HG02840 (cell line): Measurements from ENCODE around the gene VIPR2.
"Not testable (repeated sequence)": the region's sequence is repeated elsewhere in the genome, so short reads cannot be mapped to it uniquely, and the experiment has no call there.

Source experiments
- ATAC-seq: cut with Tn5 transposase; IDR thresholded peaks from one replicate; pipeline ENCODE4 v1.9.1; 2021; ENCODE audit warnings: mild to moderate bottlenecking, moderate library complexity, moderate number of reproducible peaks; ENCODE audit not compliant: unreplicated experiment, low FRiP score

VIPR2 gene

DNA sequence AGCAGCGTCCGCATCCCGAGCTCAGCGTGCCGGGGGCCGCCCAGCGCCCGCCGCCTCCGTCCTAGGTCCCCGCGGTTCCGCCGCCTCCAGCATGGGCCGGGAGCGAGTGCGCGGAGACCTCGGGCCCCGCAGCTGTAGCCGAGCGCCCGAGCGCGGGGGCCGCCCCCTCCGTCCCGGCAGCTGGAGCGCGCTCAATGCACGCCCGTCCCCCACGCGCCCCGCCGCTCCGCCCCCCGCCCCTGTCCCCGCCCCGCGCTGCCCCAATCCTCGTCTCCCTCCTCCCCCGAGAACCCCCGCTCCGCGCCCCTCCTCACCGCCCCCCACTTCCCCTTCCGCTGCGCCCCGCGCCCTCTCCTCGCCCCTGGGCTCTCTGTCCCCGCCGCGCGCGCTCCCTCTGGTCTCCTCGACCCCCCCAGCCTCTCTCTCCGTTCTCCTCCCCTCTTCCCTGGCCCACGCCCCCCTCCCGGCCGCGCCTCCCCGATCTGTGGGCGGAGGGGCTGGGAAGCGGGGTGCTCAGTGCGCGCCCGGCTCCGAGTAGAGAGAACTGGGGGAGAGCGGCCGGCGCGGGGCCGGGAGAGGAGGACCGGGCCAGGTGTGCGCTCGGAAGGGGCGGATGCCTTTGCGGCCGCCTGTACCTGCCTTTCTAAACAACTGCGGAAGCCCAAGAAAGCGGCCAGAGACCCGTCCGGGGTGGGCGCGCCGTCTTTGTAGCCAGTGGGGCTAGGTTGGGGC, at the start of gene VIPR2:
Gene VIPR2, minus strand, starts transcription at position 110 of the 732 bp plus-strand sequence. Its CDS starts 96 bp downstream, at position 14.
- ATAC-seq = no peak

GRCh38 chr7:159193543-159194090, 49.0 kb upstream of the VIPR2 start:
- no peak for ATAC-seq

- no peak for ATAC-seq
Measured at GRCh38 chr7:159192725-159193453, 48.2 kb upstream of the VIPR2 start.

DNA sequence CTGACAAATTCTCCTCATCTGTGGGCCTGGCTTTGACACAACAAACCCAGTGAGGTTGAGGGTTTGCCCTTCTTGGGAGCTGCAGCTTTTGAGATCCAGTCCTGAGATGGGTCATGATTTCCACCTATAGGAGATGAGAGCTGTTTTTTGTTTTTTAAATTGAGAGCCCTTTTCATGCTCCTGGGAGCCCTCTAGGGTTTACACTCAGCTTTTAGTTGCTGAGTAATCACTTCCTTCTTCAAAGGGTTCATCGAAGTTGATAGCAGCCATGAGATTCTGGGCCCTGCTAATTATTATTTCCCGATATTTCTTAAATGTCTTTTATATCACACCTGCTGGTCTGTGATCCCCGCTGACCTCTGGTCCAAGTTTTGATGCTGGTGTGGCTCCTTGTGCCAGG, 47.3 kb upstream of the VIPR2 start:
- ATAC-seq = no peak

- no peak for ATAC-seq
Measured at GRCh38 chr7:159191236-159191635, 46.6 kb upstream of the VIPR2 start.

- no peak for ATAC-seq
Measured at GRCh38 chr7:159188011-159188410, 43.3 kb upstream of the VIPR2 start.

- no peak for ATAC-seq
Measured at GRCh38 chr7:159179241-159179640, 34.6 kb upstream of the VIPR2 start.

GRCh38 chr7:159177284-159177953, 32.8 kb upstream of the VIPR2 start:
- no peak for ATAC-seq

DNA sequence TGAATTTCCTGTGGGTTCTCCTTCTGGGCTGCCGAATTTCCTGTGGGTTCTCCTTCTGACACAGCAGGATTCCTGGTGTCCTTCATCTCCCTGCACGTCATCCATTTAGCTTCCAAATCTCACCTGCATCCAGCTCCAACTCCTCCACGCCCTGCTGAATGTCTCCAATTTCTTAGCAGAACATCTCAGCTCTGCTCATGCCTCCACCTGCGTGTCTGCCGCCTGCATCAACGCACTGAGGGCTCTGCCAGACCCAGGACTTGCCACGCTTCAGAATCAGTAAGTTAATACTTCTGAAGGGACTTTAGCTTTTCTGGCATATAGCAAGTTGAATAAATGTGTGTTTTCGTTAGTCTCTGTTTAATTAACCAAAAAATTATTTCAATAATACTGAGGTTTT, 31.1 kb upstream of the VIPR2 start:
- no peak for ATAC-seq

DNA sequence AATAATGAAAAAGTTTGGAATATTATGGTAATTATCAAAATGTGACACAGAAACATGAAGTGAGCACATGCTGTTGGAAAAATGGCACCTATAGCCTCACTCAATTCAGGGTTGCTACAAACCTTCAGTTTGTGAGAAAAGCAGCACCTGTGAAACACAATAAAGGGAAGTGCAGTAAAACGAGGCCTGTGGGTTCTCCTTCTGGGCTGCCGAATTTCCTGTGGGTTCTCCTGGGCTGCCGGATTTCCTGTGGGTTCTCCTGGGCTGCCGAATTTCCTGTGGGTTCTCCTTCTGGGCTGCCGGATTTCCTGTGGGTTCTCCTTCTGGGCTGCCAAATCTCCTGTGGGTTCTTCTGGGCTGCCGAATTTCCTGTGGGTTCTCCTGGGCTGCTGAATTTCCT, 30.4 kb upstream of the VIPR2 start:
- not testable (repeated sequence) for ATAC-seq

DNA sequence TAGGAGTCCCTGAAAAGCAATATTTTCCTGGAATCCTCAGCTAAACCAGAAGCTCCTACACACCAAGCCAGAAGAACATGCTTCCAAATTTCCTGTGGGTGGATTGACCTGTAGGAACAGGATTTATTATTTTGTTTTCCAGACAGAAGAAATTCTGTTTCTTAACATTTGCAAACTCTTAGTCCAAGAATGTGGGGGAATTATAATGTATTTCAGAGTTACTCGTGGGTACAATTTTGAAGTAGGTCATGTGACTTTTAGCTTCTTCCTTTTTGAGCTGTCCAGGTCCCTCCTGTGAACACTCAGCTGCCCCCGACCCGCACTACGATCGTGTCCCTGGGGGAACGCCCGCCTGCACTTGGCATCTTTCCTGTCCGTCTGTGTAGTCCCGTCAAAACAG, 27.7 kb upstream of the VIPR2 start:
- no peak for ATAC-seq

- no peak for ATAC-seq
Measured at GRCh38 chr7:159169391-159169790, 24.7 kb upstream of the VIPR2 start.

DNA sequence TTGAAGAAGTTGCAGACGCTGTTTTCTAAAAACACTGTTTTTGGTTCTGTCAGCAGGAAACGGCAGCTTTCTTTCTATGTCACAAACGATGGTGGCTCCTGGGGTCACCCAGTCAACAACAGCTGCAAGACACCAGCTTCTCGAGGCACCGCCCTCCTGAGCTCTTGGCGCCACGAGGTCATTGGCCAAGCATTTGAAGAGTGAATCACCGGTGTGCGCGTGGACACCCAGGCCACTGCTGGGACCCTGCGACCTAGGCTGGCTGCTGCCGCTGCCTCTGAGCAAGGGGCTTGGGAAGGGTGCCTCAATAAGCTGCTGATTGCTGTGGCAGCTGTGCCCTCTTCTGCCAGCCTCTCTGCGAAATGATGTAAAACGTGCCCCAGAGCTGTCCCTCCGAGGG, 22.5 kb upstream of the VIPR2 start:
- no peak for ATAC-seq

DNA sequence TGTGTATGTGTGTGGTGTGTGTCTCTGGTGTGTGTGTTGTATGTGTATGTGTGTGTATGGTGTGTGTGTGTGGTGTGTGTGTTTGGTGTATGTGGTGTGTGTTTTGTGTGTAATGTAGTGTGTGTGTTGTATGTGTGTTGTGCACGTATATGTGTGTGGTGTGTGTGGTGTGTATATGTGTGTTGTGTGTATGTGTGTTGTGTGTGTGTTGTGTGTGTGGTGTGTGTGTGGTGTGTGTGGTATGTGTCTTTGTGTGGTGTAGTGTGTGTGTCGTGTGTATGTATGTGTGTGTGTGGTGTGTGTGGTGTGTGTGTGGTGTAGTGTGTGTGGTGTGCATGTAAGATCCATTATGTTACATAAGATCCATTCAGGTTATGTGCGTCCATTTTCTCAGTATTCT, 21.9 kb upstream of the VIPR2 start:
- no peak for ATAC-seq

DNA sequence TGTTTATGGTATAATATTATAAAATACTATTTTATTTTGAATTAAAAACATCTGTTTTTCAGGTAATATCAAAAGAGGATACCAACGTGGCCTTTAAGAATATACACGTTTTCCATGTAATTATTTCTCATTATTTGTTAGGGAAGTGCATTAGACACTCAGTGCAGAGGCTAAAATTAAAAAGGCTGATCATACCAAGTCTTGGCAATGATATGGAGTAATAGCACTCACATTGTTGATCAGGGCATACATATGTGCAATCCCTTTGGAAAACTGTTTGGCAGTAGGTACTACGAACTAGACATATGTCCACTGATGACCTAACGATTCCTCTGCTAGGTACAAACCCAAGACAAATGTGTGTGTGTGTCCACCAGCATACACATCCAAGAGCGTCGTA, 20.7 kb upstream of the VIPR2 start:
- no peak for ATAC-seq

DNA sequence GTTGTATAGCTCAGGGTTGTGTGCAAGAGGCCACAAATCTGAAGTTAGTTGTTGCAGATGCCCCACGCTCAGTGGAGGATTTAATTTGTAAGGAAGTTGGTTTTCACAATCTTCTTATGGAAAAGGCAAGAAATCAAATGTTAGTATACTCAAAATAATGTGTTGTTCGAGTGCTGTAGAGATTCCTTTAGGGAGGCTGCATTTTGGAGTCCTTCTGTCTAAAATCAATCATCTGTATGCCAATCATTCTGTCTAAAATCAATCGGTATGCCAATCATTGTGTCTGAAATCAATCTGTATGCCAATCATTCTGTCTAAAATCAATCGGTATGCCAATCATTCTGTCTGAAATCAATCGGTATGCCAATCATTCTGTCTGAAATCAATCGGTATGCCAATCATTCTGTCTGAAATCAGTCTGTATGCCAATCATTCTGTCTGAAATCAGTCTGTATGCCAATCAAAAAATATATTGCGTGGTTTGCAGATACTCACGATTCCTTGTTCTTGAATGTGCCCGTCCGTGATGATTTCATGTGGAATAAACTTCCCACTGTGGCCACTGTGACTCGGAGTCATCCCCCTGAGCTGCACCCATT, 19.1 kb upstream of the VIPR2 start:
- ATAC-seq = not testable (repeated sequence)

- not testable (repeated sequence) for ATAC-seq
Measured at GRCh38 chr7:159162050-159162626, 17.5 kb upstream of the VIPR2 start.

- no peak for ATAC-seq
Measured at GRCh38 chr7:159160450-159160849, 15.8 kb upstream of the VIPR2 start.

DNA sequence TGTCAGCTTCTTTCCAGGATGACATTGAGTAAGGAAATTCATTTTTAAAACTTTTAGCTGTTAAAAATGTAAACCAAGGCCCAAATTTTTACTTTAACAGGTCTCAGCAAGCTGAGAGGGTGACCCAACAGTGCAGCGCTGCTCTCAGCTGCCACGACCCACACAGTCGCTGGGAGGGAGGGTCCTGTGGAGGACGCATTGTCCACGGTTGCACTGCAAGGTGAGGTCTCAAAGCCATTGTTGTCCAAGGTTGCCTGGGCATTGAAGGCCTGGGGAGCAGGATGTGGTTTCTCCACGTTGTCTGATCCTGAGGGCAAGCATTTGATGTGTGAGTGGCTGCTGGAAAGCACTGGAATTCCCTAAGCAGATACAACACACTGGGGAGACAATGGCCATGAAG, 15.1 kb upstream of the VIPR2 start:
- ATAC-seq = no peak

DNA sequence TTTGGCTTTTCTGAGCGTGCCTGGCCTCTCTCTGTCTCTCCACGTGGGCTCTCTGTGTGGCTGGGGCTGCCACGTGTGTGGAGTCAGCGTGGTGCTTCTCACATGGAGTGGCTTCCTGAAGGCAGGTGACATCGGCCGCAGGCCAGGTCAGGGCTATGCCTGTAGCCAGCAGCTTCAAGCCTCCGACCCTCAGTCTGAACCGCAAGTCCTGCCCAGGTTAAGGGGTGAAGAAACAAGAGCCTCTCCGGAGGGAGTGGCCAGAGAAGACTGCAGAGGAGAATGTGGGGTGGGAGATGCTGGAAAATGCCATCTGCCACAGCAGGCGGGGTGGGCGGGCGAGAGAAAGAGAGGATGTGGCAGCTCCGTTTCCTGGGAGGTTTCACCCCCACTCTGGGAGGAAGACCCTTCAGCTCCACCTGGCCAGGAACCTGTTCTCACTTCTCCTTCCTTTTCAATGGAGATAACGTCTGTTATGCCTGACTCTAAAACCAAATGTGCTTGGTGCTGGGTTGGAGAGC, 14.3 kb upstream of the VIPR2 start:
- ATAC-seq = no peak
